Measurements from ENCODE around the gene IDI1.

IDI1 gene

GRCh38 chr10:992467-992866 is 56.5 kb downstream of the IDI1 start:
- no peak for TF ChIP-seq CTCF (IDR thresholded peaks at IDR 0.05; ENCODE audit: insufficient read depth, low read length, poor library complexity, severe bottlenecking)
- H3K4me3 ChIP-seq (replicated peaks; ENCODE audit: low read depth, low read length) = no peak overlapping the region
- no peak for DNase-seq (ENCODE audit: extremely low read depth, insufficient read length)
- no peaks in the 10 kb centered on the region for H3K27me3 ChIP-seq (replicated peaks; ENCODE audit: control insufficient read depth, insufficient read depth, low read length)
- H3K36me3 ChIP-seq (ENCODE audit: control insufficient read depth, insufficient read depth, low read length) = peaks cover 18% of the 10 kb centered on the region

GRCh38 chr10:990808-991207 is 58.1 kb downstream of the IDI1 start:
- Histone ChIP-seq H3K27me3 (replicated peaks; ENCODE audit: control insufficient read depth, insufficient read depth, low read length) (no peaks in the 10 kb centered on the region), H3K4me3 (replicated peaks; ENCODE audit: low read depth, low read length) (no peak overlapping the region), H3K36me3 (ENCODE audit: control insufficient read depth, insufficient read depth, low read length) (peaks cover 16% of the 10 kb centered on the region)
- no peak for TF ChIP-seq CTCF (IDR thresholded peaks at IDR 0.05; ENCODE audit: insufficient read depth, low read length, poor library complexity, severe bottlenecking)
- DNase-seq (ENCODE audit: extremely low read depth, insufficient read length) = no peak
